ENCODE data around the gene OOEP. TPM values are rescaled to one million over a fixed set of nuclear protein-coding genes. Genes with fewer than 3 reads are reported as not detected.

Gene OOEP
- total and polyA plus RNA-seq, 2 donors (not counting 1 experiment from before 2014, with no cell fraction given): 0.08 to 0.17 TPM

DNA sequence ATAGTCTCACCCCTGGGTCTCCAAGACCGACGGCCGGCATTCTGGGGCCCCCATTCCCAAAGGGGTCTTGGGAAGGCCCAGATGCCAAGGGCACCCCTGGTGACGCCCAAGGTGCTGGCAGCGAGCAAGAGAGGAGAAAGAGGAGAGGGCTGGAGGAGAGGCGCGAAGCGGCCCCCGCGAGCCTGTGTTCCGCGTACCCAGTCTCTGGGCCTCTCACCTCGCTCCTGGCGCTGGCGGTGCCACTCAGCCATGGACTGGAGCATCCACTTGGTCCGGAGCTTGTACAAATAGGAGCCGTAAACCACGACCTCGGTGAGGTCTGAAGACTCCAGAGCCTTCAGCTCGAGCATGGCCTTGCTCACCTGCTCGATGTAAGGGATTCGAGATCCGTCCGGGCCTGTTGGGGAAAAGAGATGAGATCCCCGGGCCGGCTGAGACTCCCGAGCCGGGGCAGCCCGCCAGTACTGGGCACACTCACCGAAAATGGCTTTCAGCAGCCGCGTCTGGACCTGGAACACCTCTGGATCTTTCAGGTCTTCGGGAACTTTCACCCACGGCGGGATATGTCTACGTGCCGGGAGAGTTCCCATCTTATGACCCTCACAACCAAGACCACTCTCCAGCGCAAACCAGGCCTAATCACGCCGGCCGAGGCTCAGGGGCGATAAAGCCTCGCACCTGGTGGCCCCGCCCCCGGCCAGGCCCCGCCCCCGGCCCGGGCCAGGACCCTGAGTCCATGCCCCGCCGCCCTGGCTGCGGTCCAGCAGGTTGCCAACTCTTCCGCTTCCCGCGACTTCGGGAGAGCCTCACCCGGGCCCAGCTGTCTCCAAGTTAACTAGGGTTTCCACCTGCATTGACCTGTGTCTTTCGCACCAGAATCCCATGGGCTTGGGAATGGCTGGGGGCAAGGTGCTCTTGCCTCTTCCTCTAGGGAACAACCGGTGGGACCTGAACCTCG is 15.8 kb downstream of the OOEP start, which contains the start of gene DPPA5:
DPPA5 (minus strand) TSS at position 641 of the 958 bp plus-strand sequence; CDS start at position 590, 51 bp downstream.
- DNase-seq (ENCODE audit: low read depth in 2 of 2): no peak
- no peak for TF ChIP-seq EZH2 (IDR thresholded peaks at IDR 0.05; ENCODE audit: low read length, missing control alignments)
- Histone ChIP-seq H3K4me1 (ENCODE audit: control insufficient read depth, extremely low read depth, insufficient read depth, low read length) (no peaks in the 10 kb centered on the region), H3K27ac (ENCODE audit: insufficient read depth, low read length) (no peak within 1 kb of the TSS), H3K4me3 (replicated peaks in 1 of 4; ENCODE audit: control extremely low read depth in 1 of 4, insufficient read depth in 1 of 4, low read depth in 3 of 4, low read length in 4 of 4) (no peak within 1 kb of the TSS), H3K9ac (ENCODE audit: insufficient read depth, low read length) (no peak within 1 kb of the TSS), H4K20me1 (ENCODE audit: control insufficient read depth, extremely low read depth, insufficient read depth, low read length) (no peaks in the 10 kb centered on the region), H2AFZ (ENCODE audit: low read length) (no peak within 1 kb of the TSS), H3K9me3 (ENCODE audit: control insufficient read depth, insufficient read depth, low read depth, low read length) (no peaks in the 10 kb centered on the region), H3K27me3 (ENCODE audit: control insufficient read depth, insufficient read depth, low read length) (no peaks in the 10 kb centered on the region), H3K36me3 (ENCODE audit: control insufficient read depth, insufficient read depth, low read length) (no peaks in the 10 kb centered on the region), H3K79me2 (ENCODE audit: control insufficient read depth, insufficient read depth, low read length) (no peaks in the 10 kb centered on the region), H3K4me2 (ENCODE audit: extremely low read depth, insufficient read depth, low read length) (no peak within 1 kb of the TSS)

- DNase-seq (ENCODE audit: low read depth in 2 of 2): no peak
- Histone ChIP-seq H4K20me1 (ENCODE audit: control insufficient read depth, extremely low read depth, insufficient read depth, low read length) (no peaks in the 10 kb centered on the region), H3K79me2 (ENCODE audit: control insufficient read depth, insufficient read depth, low read length) (no peaks in the 10 kb centered on the region), H3K4me1 (ENCODE audit: control insufficient read depth, extremely low read depth, insufficient read depth, low read length) (no peaks in the 10 kb centered on the region), H3K27me3 (ENCODE audit: control insufficient read depth, insufficient read depth, low read length) (no peaks in the 10 kb centered on the region), H3K36me3 (ENCODE audit: control insufficient read depth, insufficient read depth, low read length) (no peaks in the 10 kb centered on the region), H2AFZ (ENCODE audit: low read length) (no peak overlapping the region), H3K9me3 (ENCODE audit: control insufficient read depth, insufficient read depth, low read depth, low read length) (no peaks in the 10 kb centered on the region), H3K4me3 (replicated peaks in 1 of 4; ENCODE audit: control extremely low read depth in 1 of 4, insufficient read depth in 1 of 4, low read depth in 3 of 4, low read length in 4 of 4) (no peak overlapping the region), H3K27ac (ENCODE audit: insufficient read depth, low read length) (no peak overlapping the region), H3K9ac (ENCODE audit: insufficient read depth, low read length) (no peak overlapping the region), H3K4me2 (ENCODE audit: extremely low read depth, insufficient read depth, low read length) (no peak overlapping the region)
- no peak for TF ChIP-seq EZH2 (IDR thresholded peaks at IDR 0.05; ENCODE audit: low read length, missing control alignments)
- TF ChIP-seq, protein P1, sequence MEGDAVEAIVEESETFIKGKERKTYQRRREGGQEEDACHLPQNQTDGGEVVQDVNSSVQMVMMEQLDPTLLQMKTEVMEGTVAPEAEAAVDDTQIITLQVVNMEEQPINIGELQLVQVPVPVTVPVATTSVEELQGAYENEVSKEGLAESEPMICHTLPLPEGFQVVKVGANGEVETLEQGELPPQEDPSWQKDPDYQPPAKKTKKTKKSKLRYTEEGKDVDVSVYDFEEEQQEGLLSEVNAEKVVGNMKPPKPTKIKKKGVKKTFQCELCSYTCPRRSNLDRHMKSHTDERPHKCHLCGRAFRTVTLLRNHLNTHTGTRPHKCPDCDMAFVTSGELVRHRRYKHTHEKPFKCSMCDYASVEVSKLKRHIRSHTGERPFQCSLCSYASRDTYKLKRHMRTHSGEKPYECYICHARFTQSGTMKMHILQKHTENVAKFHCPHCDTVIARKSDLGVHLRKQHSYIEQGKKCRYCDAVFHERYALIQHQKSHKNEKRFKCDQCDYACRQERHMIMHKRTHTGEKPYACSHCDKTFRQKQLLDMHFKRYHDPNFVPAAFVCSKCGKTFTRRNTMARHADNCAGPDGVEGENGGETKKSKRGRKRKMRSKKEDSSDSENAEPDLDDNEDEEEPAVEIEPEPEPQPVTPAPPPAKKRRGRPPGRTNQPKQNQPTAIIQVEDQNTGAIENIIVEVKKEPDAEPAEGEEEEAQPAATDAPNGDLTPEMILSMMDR (conservative IDR thresholded peaks at IDR 0.05 in 1 of 2, IDR thresholded peaks at IDR 0.05 in 1 of 2; ENCODE audit: low read depth in 1 of 2, low read length in 2 of 2): no peak
These were observed 20.4 kb downstream of the OOEP start for GRCh38 chr6:73349311-73349710.

- TF ChIP-seq, protein P1 (conservative IDR thresholded peaks at IDR 0.05 in 1 of 2, IDR thresholded peaks at IDR 0.05 in 1 of 2; ENCODE audit: low read depth in 1 of 2, low read length in 2 of 2): no peak
- TF ChIP-seq EZH2 (IDR thresholded peaks at IDR 0.05; ENCODE audit: low read length, missing control alignments): no peak
- H3K27ac ChIP-seq (ENCODE audit: insufficient read depth, low read length): no peak overlapping the region
- H3K9ac ChIP-seq (ENCODE audit: insufficient read depth, low read length): no peak overlapping the region
- H3K79me2 ChIP-seq (ENCODE audit: control insufficient read depth, insufficient read depth, low read length): no peaks in the 10 kb centered on the region
- no peak overlapping the region for H3K4me3 ChIP-seq (replicated peaks in 1 of 4; ENCODE audit: control extremely low read depth in 1 of 4, insufficient read depth in 1 of 4, low read depth in 3 of 4, low read length in 4 of 4)
- no peak for DNase-seq (ENCODE audit: low read depth in 2 of 2)
- no peaks in the 10 kb centered on the region for H3K9me3 ChIP-seq (ENCODE audit: control insufficient read depth, insufficient read depth, low read depth, low read length)
- no peak overlapping the region for H3K4me2 ChIP-seq (ENCODE audit: extremely low read depth, insufficient read depth, low read length)
- H2AFZ ChIP-seq (ENCODE audit: low read length): no peak overlapping the region
- no peaks in the 10 kb centered on the region for H3K36me3 ChIP-seq (ENCODE audit: control insufficient read depth, insufficient read depth, low read length)
- H4K20me1 ChIP-seq (ENCODE audit: control insufficient read depth, extremely low read depth, insufficient read depth, low read length): no peaks in the 10 kb centered on the region
- no peaks in the 10 kb centered on the region for H3K4me1 ChIP-seq (ENCODE audit: control insufficient read depth, extremely low read depth, insufficient read depth, low read length)
- no peaks in the 10 kb centered on the region for H3K27me3 ChIP-seq (ENCODE audit: control insufficient read depth, insufficient read depth, low read length)
These were observed 21.0 kb downstream of the OOEP start for GRCh38 chr6:73348550-73349204.
